SK-N-SH (cell line): ENCODE data around the gene OBSCN. TPM values are rescaled to one million over a fixed set of nuclear protein-coding genes. Genes with fewer than 3 reads are reported as not detected.

ENCODE experiments used
- CTCF ChIA-PET: fragments of 300-600, 350-600 bp; formaldehyde crosslinking; extraction: SDS; loops from one replicate; lab custom pipeline; 2021; lab: Yijun Ruan, JAX
- POLR2A ChIA-PET: fragments of 350-600 bp; sonication (Branson Sonifier 250); formaldehyde crosslinking; extraction: SDS; loops from one replicate; lab custom pipeline; 2020; ENCODE audit warnings: antibody characterized with exemption, inconsistent platforms; lab: Yijun Ruan, JAX
- DNase-seq: peaks from one replicate; pipeline ENCODE4 v3.0.0; 2012
- H2AFZ ChIP-seq: fragments of 200-600 bp; sonication (generic); 2 replicates; pipeline ENCODE4 v1.8.1; 2016; ENCODE audit warnings: antibody characterized with exemption, mild to moderate bottlenecking, low read depth
- H3F3A ChIP-seq: fragments of 200-600 bp; sonication (generic); replicated peaks from 2 replicates; pipeline ENCODE3; 2016; ENCODE audit warnings: antibody characterized with exemption, mild to moderate bottlenecking; ENCODE audit not compliant: insufficient read depth
- H3K27ac ChIP-seq, 2 experiments: fragments of 200-500 bp in 1 of 2; fragments of 200-600 bp in 1 of 2; sonication (Bioruptor generic) in 1 of 2; sonication (generic), shearing (Covaris generic) in 1 of 2; 2 replicates each; pipeline versions ENCODE4 v1.5.1 to v1.6.1; 2014 to 2016; ENCODE audit warnings: low read depth in 2 of 2, inconsistent platforms in 1 of 2, low read length in 1 of 2, mild to moderate bottlenecking in 1 of 2, mixed read lengths in 1 of 2
- H3K27me3 ChIP-seq: fragments of 200-600 bp; sonication (generic), shearing (Covaris generic); 2 replicates; pipeline ENCODE4 v1.6.1; 2016; ENCODE audit warnings: mixed run types; ENCODE audit not compliant: insufficient read depth
- H3K36me3 ChIP-seq, 2 experiments: fragments of 200-500 bp in 1 of 2; fragments of 200-600 bp in 1 of 2; sonication (Bioruptor generic) in 1 of 2; sonication (generic) in 1 of 2; replicated peaks in 1 of 2; 2 replicates each; pipeline versions ENCODE3 to v1.5.1; 2014 to 2016; ENCODE audit warnings: low read length in 1 of 2, mild to moderate bottlenecking in 1 of 2; ENCODE audit not compliant: insufficient read depth in 2 of 2, control insufficient read depth in 1 of 2
- H3K4me1 ChIP-seq, 2 experiments: fragments of 200-500 bp in 1 of 2; fragments of 200-600 bp in 1 of 2; sonication (Bioruptor generic) in 1 of 2; sonication (generic), shearing (Covaris generic) in 1 of 2; 2 replicates each; pipeline versions ENCODE4 v1.5.1 to v1.6.1; 2014 to 2016; ENCODE audit warnings: low read depth in 1 of 2, low read length in 1 of 2, mixed run types in 1 of 2; ENCODE audit not compliant: insufficient read depth in 2 of 2, control insufficient read depth in 1 of 2
- H3K4me2 ChIP-seq: fragments of 200-600 bp; sonication (generic), shearing (Covaris generic); 2 replicates; pipeline ENCODE4 v1.6.1; 2017; ENCODE audit warnings: mixed run types
- H3K4me3 ChIP-seq, 2 experiments: fragments of 200-500 bp in 1 of 2; fragments of 200-600 bp in 1 of 2; sonication (Bioruptor generic) in 1 of 2; sonication (generic), shearing (Covaris generic) in 1 of 2; 2 replicates each; pipeline versions ENCODE4 v1.5.1 to v1.8.1; 2014 to 2016; ENCODE audit warnings: low read depth in 2 of 2, inconsistent platforms in 1 of 2, low read length in 1 of 2, mild to moderate bottlenecking in 1 of 2, mixed read lengths in 1 of 2, moderate library complexity in 1 of 2
- H3K79me2 ChIP-seq: fragments of 200-600 bp; sonication (generic); 2 replicates; pipeline ENCODE4 v1.8.1; 2017; ENCODE audit warnings: mild to moderate bottlenecking; ENCODE audit not compliant: insufficient read depth
- H3K9ac ChIP-seq: fragments of 200-600 bp; sonication (generic); 2 replicates; pipeline ENCODE4 v1.6.1; 2017; ENCODE audit warnings: mixed run types
- H3K9me2 ChIP-seq: fragments of 200-600 bp; sonication (generic); 2 replicates; pipeline ENCODE4 v1.6.1; 2017; ENCODE audit warnings: mixed run types
- H3K9me3 ChIP-seq: fragments of 200-600 bp; sonication (generic); 2 replicates; pipeline ENCODE4 v1.6.1; 2017; ENCODE audit warnings: mixed run types, mild to moderate bottlenecking, moderate library complexity
- H4K20me1 ChIP-seq: fragments of 200-600 bp; sonication (generic); 2 replicates; pipeline ENCODE4 v1.6.1; 2017; ENCODE audit warnings: mild to moderate bottlenecking, mixed run types; ENCODE audit not compliant: insufficient read depth
- CHD2 ChIP-seq: fragments of 150-350 bp; IDR thresholded peaks from 2 replicates; pipeline ENCODE4 v1.6.1; 2018; ENCODE audit warnings: low read length; ENCODE audit not compliant: partially characterized antibody
- CTCF ChIP-seq: fragments of 200-600 bp; sonication (generic); IDR thresholded peaks from 2 replicates; pipeline ENCODE4 v1.6.1; 2017; ENCODE audit warnings: antibody characterized with exemption, mild to moderate bottlenecking, moderate library complexity
- EZH2phosphoT487 ChIP-seq: fragments of 200-600 bp; sonication (generic); IDR thresholded peaks from 2 replicates; pipeline ENCODE4 v1.6.1; 2017; ENCODE audit warnings: low read depth, mixed run types, mild to moderate bottlenecking, antibody characterized with exemption, moderate library complexity, borderline replicate concordance
- GATA2 ChIP-seq: sonication (generic); formaldehyde crosslinking; IDR thresholded peaks from 2 replicates; pipeline ENCODE4 v1.5.0; 2020; ENCODE audit warnings: mild to moderate bottlenecking, missing genetic modification reagents
- IRF3 ChIP-seq: fragments of 150-350 bp; IDR thresholded peaks from 2 replicates; pipeline ENCODE4 v1.6.1; 2016; ENCODE audit warnings: mild to moderate bottlenecking, low read depth, low read length
- JUND ChIP-seq: IDR thresholded peaks from 2 replicates; pipeline ENCODE4 v1.4.0; 2012
- MEF2A ChIP-seq: IDR thresholded peaks from 2 replicates; pipeline ENCODE4 v1.4.0; 2012; ENCODE audit warnings: low read depth, borderline replicate concordance
- MXI1 ChIP-seq: IDR thresholded peaks from 2 replicates; pipeline ENCODE4 v1.6.1; 2012; ENCODE audit warnings: mild to moderate bottlenecking, low read depth, low read length, improper control_type of control experiment
- NRF1 ChIP-seq: IDR thresholded peaks from 2 replicates; pipeline ENCODE4 v1.6.1; 2012; ENCODE audit warnings: low read depth, mild to moderate bottlenecking, low read length
- POLR2AphosphoS5 ChIP-seq: IDR thresholded peaks from 2 replicates; pipeline ENCODE4 v1.6.1; 2012; ENCODE audit warnings: low read depth, low read length
- REST ChIP-seq: IDR thresholded peaks from 2 replicates; pipeline ENCODE4 v1.6.1; 2012; ENCODE audit warnings: mild to moderate bottlenecking, low read depth, low read length, moderate library complexity
- RFX5 ChIP-seq: IDR thresholded peaks from 2 replicates; pipeline ENCODE4 v1.6.1; 2012; ENCODE audit warnings: mild to moderate bottlenecking, improper control_type of control experiment, low read length
- SMC3 ChIP-seq: IDR thresholded peaks from 2 replicates; pipeline ENCODE4 v1.6.1; 2012; ENCODE audit warnings: low read depth, low read length, improper control_type of control experiment
- TAF1 ChIP-seq: IDR thresholded peaks from 2 replicates; pipeline ENCODE4 v1.6.1; 2012; ENCODE audit warnings: low read depth, mild to moderate bottlenecking, low read length, moderate library complexity, borderline replicate concordance
- TCF12 ChIP-seq: IDR thresholded peaks from 2 replicates; pipeline ENCODE4 v1.4.0; 2012
- USF1 ChIP-seq: IDR thresholded peaks from 2 replicates; pipeline ENCODE4 v1.4.0; 2012; ENCODE audit warnings: low read depth, borderline replicate concordance
- YY1 ChIP-seq: IDR thresholded peaks from 2 replicates; pipeline ENCODE4 v1.4.0; 2012; ENCODE audit warnings: low read depth, mild to moderate bottlenecking
- WGBS: methylation state at CpG from one replicate; pipeline ENCODE4 v1.1.6; 2017; ENCODE audit warnings: low lambda C conversion rate; 5-methylcytosine and 5-hydroxymethylcytosine counted together
- polyA plus RNA-seq, 3 experiments: library from polyadenylated mRNA; depleted of rRNA; stranded (reverse); fragments of >200 nt; gene quantifications; 2 replicates each; pipeline ENCODE4 v1.2.3, GENCODE V29; 2012

Gene OBSCN
- polyA plus RNA-seq, 1 of the 3 experiments (the other 2 are of a cell fraction), result 4.0 TPM

- no peaks in the 10 kb centered on the region for H3F3A ChIP-seq
- H2AFZ ChIP-seq, result no peak overlapping the region
- H3K9ac ChIP-seq, result no peak overlapping the region
- H3K79me2 ChIP-seq, result no peaks in the 10 kb centered on the region
- H3K36me3 ChIP-seq, result no peaks in the 10 kb centered on the region
- H3K27ac ChIP-seq, result no peak overlapping the region
- H3K27me3 ChIP-seq, result no peaks in the 10 kb centered on the region
- POLR2A ChIA-PET, result no interaction called here
- H3K4me1 ChIP-seq, result no peaks in the 10 kb centered on the region
- no peaks in the 10 kb centered on the region for H3K9me2 ChIP-seq
- TF ChIP-seq EZH2phosphoT487, result no peak
- no peak for TF ChIP-seq SMC3
- TF ChIP-seq MXI1, result no peak
- TF ChIP-seq GATA2 (CRISPR knock-in tag), result no peak
- no peak for TF ChIP-seq TCF12
- no peak for TF ChIP-seq IRF3
- no peak for TF ChIP-seq POLR2AphosphoS5
- TF ChIP-seq USF1, result no peak
- TF ChIP-seq REST, result no peak
- TF ChIP-seq MEF2A, result no peak
- no peak for TF ChIP-seq RFX5
- no peak for TF ChIP-seq TAF1
- TF ChIP-seq JUND, result no peak
- TF ChIP-seq YY1, result no peak
- no peak for TF ChIP-seq NRF1
- no peak for TF ChIP-seq CHD2
- TF ChIP-seq CTCF, result no peak
- no peak overlapping the region for H3K4me3 ChIP-seq
- CTCF ChIA-PET, result no interaction called here
- no peak overlapping the region for H3K4me2 ChIP-seq
- DNase-seq, result no peak
- 75% methylated on average over 1 of the region's 1 CpG for WGBS
- H4K20me1 ChIP-seq, result no peaks in the 10 kb centered on the region
- H3K9me3 ChIP-seq, result no peaks in the 10 kb centered on the region
Observed at GRCh38 chr1:228270032-228270431, 62.2 kb downstream of the OBSCN start.
